Measurements from ENCODE around the gene RCSD1.

RCSD1 gene

GRCh38 chr1:167748906-167749305 lies 118.9 kb downstream of the RCSD1 start:
- no peak for DNase-seq

GRCh38 chr1:167749741-167750140 lies 119.7 kb downstream of the RCSD1 start:
- DNase-seq, result no peak

- DNase-seq, result no peak
Observed at GRCh38 chr1:167750641-167751040, 120.6 kb downstream of the RCSD1 start.

GRCh38 chr1:167751676-167752075 lies 121.6 kb downstream of the RCSD1 start:
- DNase-seq, result no peak

- no peak for DNase-seq
Observed at GRCh38 chr1:167752219-167752985, 122.4 kb downstream of the RCSD1 start.

GRCh38 chr1:167755654-167756053 lies 125.6 kb downstream of the RCSD1 start:
- no peak for DNase-seq
